H9 (cell line): ENCODE results near the gene SEMA3F. TPM values are rescaled to one million over a fixed set of nuclear protein-coding genes. Genes with fewer than 3 reads are reported as not detected.

Experiments
- DNase-seq: peaks from one replicate; pipeline ENCODE4 v3.0.0-alpha.2; 2017
- H2AFZ ChIP-seq: one replicate; pipeline ENCODE4 v1.6.1; 2013; ENCODE audit warnings: mild to moderate bottlenecking, low read length, control low read depth, moderate library complexity
- H2AK5ac ChIP-seq: 2 replicates; pipeline ENCODE4 v1.6.1; 2013; ENCODE audit warnings: low read length, control low read depth, mixed read lengths; ENCODE audit not compliant: insufficient read length
- H2BK120ac ChIP-seq: one replicate; pipeline ENCODE4 v1.6.1; 2013; ENCODE audit warnings: low read depth, mild to moderate bottlenecking, low read length, control low read depth, inconsistent platforms; ENCODE audit not compliant: poor library complexity, severe bottlenecking
- H2BK12ac ChIP-seq: 2 replicates; pipeline ENCODE4 v1.6.1; 2013; ENCODE audit warnings: low read length, control low read depth, mixed read lengths, low read depth; ENCODE audit not compliant: insufficient read length
- H2BK15ac ChIP-seq: 2 replicates; pipeline ENCODE4 v1.6.1; 2013; ENCODE audit warnings: low read depth, low read length, control low read depth
- H2BK20ac ChIP-seq: one replicate; pipeline ENCODE4 v1.6.1; 2013; ENCODE audit warnings: low read depth, mild to moderate bottlenecking, low read length, control low read depth, inconsistent platforms; ENCODE audit not compliant: poor library complexity, severe bottlenecking
- H2BK5ac ChIP-seq: 2 replicates; pipeline ENCODE4 v1.6.1; 2013; ENCODE audit warnings: low read length, control low read depth, mixed read lengths; ENCODE audit not compliant: insufficient read length
- H3K14ac ChIP-seq: 2 replicates; pipeline ENCODE4 v1.6.1; 2013; ENCODE audit warnings: low read length, control low read depth; ENCODE audit not compliant: insufficient read depth
- H3K18ac ChIP-seq: 2 replicates; pipeline ENCODE4 v1.6.1; 2013; ENCODE audit warnings: low read depth, mild to moderate bottlenecking, mixed read lengths, low read length, control low read depth; ENCODE audit not compliant: insufficient read length
- H3K23ac ChIP-seq: 2 replicates; pipeline ENCODE4 v1.6.1; 2013; ENCODE audit warnings: low read length, control low read depth, mixed read lengths, low read depth; ENCODE audit not compliant: insufficient read length
- H3K23me2 ChIP-seq: 2 replicates; pipeline ENCODE4 v1.6.1; 2013; ENCODE audit warnings: low read depth, mild to moderate bottlenecking, mixed read lengths, low read length, control low read depth; ENCODE audit not compliant: insufficient read length, poor library complexity, severe bottlenecking
- H3K27ac ChIP-seq: 2 replicates; pipeline ENCODE4 v1.5.1; 2013; ENCODE audit warnings: low read length, control low read depth, mixed read lengths, low read depth; ENCODE audit not compliant: insufficient read length
- H3K27me3 ChIP-seq: 2 replicates; pipeline ENCODE4 v1.6.1; 2013; ENCODE audit warnings: low read length, control low read depth, inconsistent platforms; ENCODE audit not compliant: insufficient read depth
- H3K4ac ChIP-seq: 2 replicates; pipeline ENCODE4 v1.6.1; 2013; ENCODE audit warnings: low read depth, mild to moderate bottlenecking, control low read depth, inconsistent platforms, low read length, moderate library complexity
- H3K4me1 ChIP-seq: 2 replicates; pipeline ENCODE4 v1.6.1; 2013; ENCODE audit warnings: low read length, control low read depth, inconsistent platforms; ENCODE audit not compliant: insufficient read depth
- H3K4me2 ChIP-seq: 2 replicates; pipeline ENCODE4 v1.6.1; 2013; ENCODE audit warnings: low read length, control low read depth, mixed read lengths; ENCODE audit not compliant: insufficient read length, insufficient read depth
- H3K56ac ChIP-seq: 2 replicates; pipeline ENCODE4 v1.6.1; 2013; ENCODE audit warnings: low read depth, mild to moderate bottlenecking, mixed read lengths, low read length, control low read depth; ENCODE audit not compliant: insufficient read length
- H3K79me1 ChIP-seq: 2 replicates; pipeline ENCODE4 v1.6.1; 2013; ENCODE audit warnings: low read depth, mild to moderate bottlenecking, moderate library complexity, low read length, control low read depth, inconsistent platforms; ENCODE audit not compliant: insufficient read depth, poor library complexity, severe bottlenecking
- H3K79me2 ChIP-seq: 2 replicates; pipeline ENCODE4 v1.6.1; 2013; ENCODE audit warnings: low read length, control low read depth, inconsistent platforms; ENCODE audit not compliant: insufficient read depth
- H3K9ac ChIP-seq: 2 replicates; pipeline ENCODE4 v1.6.1; 2013; ENCODE audit warnings: low read length, control low read depth, mixed read lengths; ENCODE audit not compliant: insufficient read length; ENCODE audit errors: extremely low read depth
- H3K9me3 ChIP-seq: one replicate; pipeline ENCODE4 v1.6.1; 2013; ENCODE audit warnings: low read depth, low read length, inconsistent platforms; ENCODE audit not compliant: control insufficient read depth
- H3T11ph ChIP-seq: one replicate; pipeline ENCODE4 v1.6.1; 2013; ENCODE audit warnings: mild to moderate bottlenecking, low read length, control low read depth, inconsistent platforms
- H4K20me1 ChIP-seq: one replicate; pipeline ENCODE4 v1.6.1; 2013; ENCODE audit not compliant: control insufficient read depth, insufficient read length, insufficient read depth
- H4K5ac ChIP-seq: 2 replicates; pipeline ENCODE4 v1.6.1; 2013; ENCODE audit warnings: low read depth, mild to moderate bottlenecking, mixed read lengths, low read length, control low read depth; ENCODE audit not compliant: insufficient read length
- H4K8ac ChIP-seq: replicated peaks from 2 replicates; pipeline ENCODE4 v1.6.1; 2013; ENCODE audit warnings: low read length, control low read depth, mixed read lengths, low read depth; ENCODE audit not compliant: insufficient read length
- H4K91ac ChIP-seq: 2 replicates; pipeline ENCODE4 v1.6.1; 2013; ENCODE audit warnings: low read depth, mild to moderate bottlenecking, moderate library complexity, mixed read lengths, low read length, control low read depth; ENCODE audit not compliant: insufficient read length
- H3K27ac Mint-ChIP-seq, 3 experiments: 2 replicates in 2 of 3; 3 replicates in 1 of 3; pipeline ENCODE4 v1.8.0; 2020 to 2021; ENCODE audit warnings: mixed read lengths in 3 of 3, mild to moderate bottlenecking in 1 of 3, moderate library complexity in 1 of 3
- H3K27me3 Mint-ChIP-seq: 2 replicates; pipeline ENCODE4 v1.8.0; 2021; ENCODE audit warnings: low read depth, mild to moderate bottlenecking, moderate library complexity, mixed read lengths
- H3K36me3 Mint-ChIP-seq, 3 experiments: 2 replicates in 2 of 3; 3 replicates in 1 of 3; pipeline ENCODE4 v1.8.0; 2020 to 2021; ENCODE audit warnings: low read depth in 3 of 3, mixed read lengths in 3 of 3; ENCODE audit not compliant: insufficient read depth in 1 of 3
- H3K4me1 Mint-ChIP-seq, 2 experiments: 2 replicates each; pipeline ENCODE4 v1.8.0; 2020; ENCODE audit warnings: mixed read lengths in 2 of 2
- H3K4me3 Mint-ChIP-seq, 2 experiments: 2 replicates in 1 of 2; 3 replicates in 1 of 2; pipeline ENCODE4 v1.8.0; 2020 to 2021; ENCODE audit warnings: mild to moderate bottlenecking in 2 of 2, mixed read lengths in 2 of 2, moderate library complexity in 1 of 2
- H3K9me3 Mint-ChIP-seq, 2 experiments: 2 replicates in 1 of 2; 3 replicates in 1 of 2; pipeline ENCODE4 v1.8.0; 2020; ENCODE audit warnings: mild to moderate bottlenecking in 2 of 2, mixed read lengths in 2 of 2, moderate library complexity in 1 of 2
- WGBS: extraction: QIAGEN DNeasy Blood & Tissue Kit; methylation state at CpG from one replicate; pipeline ENCODE4 v1.1.7; 2013; ENCODE audit warnings: missing lambda C conversion rate, low lambda C conversion rate, mixed read lengths; ENCODE audit not compliant: insufficient read length; ENCODE audit errors: extremely low coverage; 5-methylcytosine and 5-hydroxymethylcytosine counted together
- total RNA-seq: library from RNA; stranded (reverse); gene quantifications from 2 replicates; pipeline ENCODE4 v1.2.1, GENCODE V29; 2021
- TF ChIP-seq, protein P1 (sequence below): fragments of 200-600 bp; sonication (generic); conservative IDR thresholded peaks from 3 replicates; pipeline ENCODE4 v1.8.0; 2021; ENCODE audit warnings: antibody characterized with exemption, mild to moderate bottlenecking

The SEMA3F gene
- total RNA-seq, 1 experiment from 2014 or later: 14.3 TPM

DNA sequence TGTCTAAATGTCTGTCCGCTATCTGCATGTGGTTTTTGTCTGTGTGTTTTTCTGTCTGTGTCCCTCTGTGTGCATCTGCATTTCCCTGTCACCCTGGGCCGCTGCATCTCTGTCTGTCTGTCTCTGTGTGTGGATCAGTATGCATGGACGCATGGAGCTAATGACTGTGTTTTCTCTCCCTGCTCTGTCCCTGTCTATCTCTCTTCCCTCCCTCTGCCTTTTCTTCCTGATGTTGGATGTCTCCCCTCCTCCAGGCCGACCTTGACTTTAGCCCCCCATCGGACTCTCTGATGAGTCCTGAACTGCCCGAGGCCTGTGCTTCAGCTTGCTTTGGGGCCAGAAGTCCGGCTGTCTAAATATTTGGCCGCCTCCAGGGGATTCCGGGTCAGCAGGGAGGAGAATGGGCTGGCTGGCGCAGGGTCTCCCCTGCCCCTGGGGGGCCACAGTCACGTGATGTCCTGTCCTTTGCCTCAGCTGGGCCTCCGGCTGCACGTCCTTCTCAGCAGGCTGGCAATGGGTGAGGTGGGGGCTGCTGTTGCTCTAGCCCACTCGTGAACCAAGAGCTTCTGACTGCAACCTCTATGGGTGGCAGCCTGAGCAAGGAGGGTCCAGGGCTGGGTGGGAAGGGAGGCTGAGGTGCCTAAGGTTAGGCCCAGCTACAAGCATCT, 53.7 kb downstream of the SEMA3F start:
- Histone ChIP-seq H4K5ac (no peak overlapping the region), H3K23ac (no peak overlapping the region), H4K8ac (no peak overlapping the region), H3K27ac (no peak overlapping the region), H2AK5ac (no peak overlapping the region), H2BK5ac (no peak overlapping the region), H3K9ac (no peak overlapping the region), H3K23me2 (peaks cover 7% of the 10 kb centered on the region), H2BK12ac (no peak overlapping the region), H3K27me3 (peaks cover 7% of the 10 kb centered on the region; the same call in 1 of the 2 replicates), H3K9me3 (no peaks in the 10 kb centered on the region), H2AFZ (no peak overlapping the region), H2BK20ac (no peak overlapping the region), H3K79me2 (no peaks in the 10 kb centered on the region), H4K20me1 (peaks cover 3% of the 10 kb centered on the region), H2BK120ac (no peak overlapping the region), H3K79me1 (no peaks in the 10 kb centered on the region), H3K18ac (no peak overlapping the region), H2BK15ac (no peak overlapping the region), H3K4ac (no peak overlapping the region), H3K14ac (no peak overlapping the region), H3K56ac (no peak overlapping the region), H3T11ph (no peak overlapping the region), H4K91ac (no peak overlapping the region), H3K4me2 (no peak overlapping the region), H3K4me1 (no peaks in the 10 kb centered on the region)
- Mint-ChIP-seq H3K36me3 (no peaks in the 10 kb centered on the region), H3K9me3 (no peaks in the 10 kb centered on the region; a peak in 1 of 5 replicates), H3K27ac (peak overlapping the region in 1 of 3 experiments; percentile 48; a peak in 1 of 7 replicates), H3K4me3 (no peak overlapping the region), H3K4me1 (peaks cover 32 to 36% of the 10 kb centered on the region in 2 experiments), H3K27me3 (peaks cover 45% of the 10 kb centered on the region)
- WGBS: no CpG with 5 or more reads among the region's 14 CpGs
- TF ChIP-seq, protein P1, sequence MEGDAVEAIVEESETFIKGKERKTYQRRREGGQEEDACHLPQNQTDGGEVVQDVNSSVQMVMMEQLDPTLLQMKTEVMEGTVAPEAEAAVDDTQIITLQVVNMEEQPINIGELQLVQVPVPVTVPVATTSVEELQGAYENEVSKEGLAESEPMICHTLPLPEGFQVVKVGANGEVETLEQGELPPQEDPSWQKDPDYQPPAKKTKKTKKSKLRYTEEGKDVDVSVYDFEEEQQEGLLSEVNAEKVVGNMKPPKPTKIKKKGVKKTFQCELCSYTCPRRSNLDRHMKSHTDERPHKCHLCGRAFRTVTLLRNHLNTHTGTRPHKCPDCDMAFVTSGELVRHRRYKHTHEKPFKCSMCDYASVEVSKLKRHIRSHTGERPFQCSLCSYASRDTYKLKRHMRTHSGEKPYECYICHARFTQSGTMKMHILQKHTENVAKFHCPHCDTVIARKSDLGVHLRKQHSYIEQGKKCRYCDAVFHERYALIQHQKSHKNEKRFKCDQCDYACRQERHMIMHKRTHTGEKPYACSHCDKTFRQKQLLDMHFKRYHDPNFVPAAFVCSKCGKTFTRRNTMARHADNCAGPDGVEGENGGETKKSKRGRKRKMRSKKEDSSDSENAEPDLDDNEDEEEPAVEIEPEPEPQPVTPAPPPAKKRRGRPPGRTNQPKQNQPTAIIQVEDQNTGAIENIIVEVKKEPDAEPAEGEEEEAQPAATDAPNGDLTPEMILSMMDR: no peak
- no peak for DNase-seq
